Measurements from ENCODE around the gene PLPPR2. TPM values are rescaled to one million over a fixed set of nuclear protein-coding genes. Genes with fewer than 3 reads are reported as not detected.
A peak's percentile ranks its signal among the peaks of the same experiment; 100 is the strongest.

The PLPPR2 gene
- total and polyA plus RNA-seq, 4 donors = 9.1 to 35.1 (median 24.3) TPM

DNA sequence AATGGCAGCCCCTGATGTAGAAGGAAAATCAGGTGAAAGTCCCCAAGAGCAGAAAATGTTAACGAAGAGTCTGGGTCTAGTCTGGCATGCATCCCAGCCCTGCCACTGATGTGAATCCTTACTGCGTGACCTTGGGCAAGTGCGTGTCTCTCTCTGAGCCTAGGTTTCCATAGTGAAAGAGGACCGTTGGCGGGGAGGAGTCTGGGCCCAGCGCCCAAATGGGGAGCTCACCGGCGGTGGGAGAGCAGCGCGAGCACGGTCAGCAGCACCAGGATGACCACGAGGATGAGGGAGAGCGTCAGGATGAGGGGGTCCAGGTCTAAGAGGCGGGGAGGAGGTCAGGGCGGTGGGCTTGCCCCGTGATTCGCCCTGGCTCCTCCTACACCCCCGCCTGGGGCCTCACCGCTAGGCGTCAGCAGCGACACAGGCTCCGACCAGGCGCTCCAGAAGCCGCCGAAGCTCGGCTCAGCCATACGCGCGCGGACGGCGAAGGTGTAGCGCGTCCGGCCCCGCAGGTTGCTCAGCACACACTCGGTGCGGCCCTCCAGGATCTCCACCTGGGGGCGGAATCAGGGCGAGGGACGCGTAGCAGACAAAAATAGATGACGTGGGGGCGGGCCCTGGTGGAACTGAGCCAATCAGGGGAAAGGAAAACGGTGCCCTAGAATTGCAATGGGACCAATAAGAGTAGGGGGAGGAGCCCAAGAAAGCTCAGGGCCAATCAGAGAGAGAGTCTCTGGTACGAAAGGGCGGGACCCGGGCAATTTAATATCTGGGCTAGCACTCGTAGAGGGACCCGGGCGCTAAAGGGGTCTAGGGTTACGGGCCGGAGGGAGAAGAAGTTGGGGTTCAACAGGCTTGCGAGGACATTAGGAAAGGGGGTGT lies 25.7 kb downstream of the PLPPR2 start:
- WGBS, 2 donors = 2 to 3% methylated on average over 51 to 54 of the region's 54 CpGs
- Histone ChIP-seq H3K9me3 (ENCODE audit: control insufficient read depth in 4 of 4, insufficient read depth in 3 of 4, low read length in 3 of 4) (peaks cover 0 to 2% (median 0%) of the 10 kb centered on the region in 4 donors), H3K4me3 (peak overlapping the region; percentile 50), H3K36me3 (ENCODE audit: control insufficient read depth in 4 of 4, insufficient read depth in 4 of 4, low read length in 4 of 4) (peaks cover 0 to 5% (median 0%) of the 10 kb centered on the region in 4 donors), H3K27me3 (ENCODE audit: control insufficient read depth in 3 of 3, insufficient read depth in 3 of 3, low read length in 2 of 3) (peaks cover 0 to 7% (median 6%) of the 10 kb centered on the region in 3 donors), H3K9ac (ENCODE audit: insufficient read depth in 1 of 2, low read length in 2 of 2) (peak overlapping the region in 1 of 2 donors; percentile 87), H3K4me1 (ENCODE audit: control insufficient read depth in 5 of 5, insufficient read depth in 5 of 5, low read length in 5 of 5) (peaks cover 0 to 23% (median 8%) of the 10 kb centered on the region in 5 donors), H3K27ac (ENCODE audit: low read depth in 1 of 2, low read length in 1 of 2) (peak overlapping the region; percentile 62 to 89)
- TF ChIP-seq, protein P1, sequence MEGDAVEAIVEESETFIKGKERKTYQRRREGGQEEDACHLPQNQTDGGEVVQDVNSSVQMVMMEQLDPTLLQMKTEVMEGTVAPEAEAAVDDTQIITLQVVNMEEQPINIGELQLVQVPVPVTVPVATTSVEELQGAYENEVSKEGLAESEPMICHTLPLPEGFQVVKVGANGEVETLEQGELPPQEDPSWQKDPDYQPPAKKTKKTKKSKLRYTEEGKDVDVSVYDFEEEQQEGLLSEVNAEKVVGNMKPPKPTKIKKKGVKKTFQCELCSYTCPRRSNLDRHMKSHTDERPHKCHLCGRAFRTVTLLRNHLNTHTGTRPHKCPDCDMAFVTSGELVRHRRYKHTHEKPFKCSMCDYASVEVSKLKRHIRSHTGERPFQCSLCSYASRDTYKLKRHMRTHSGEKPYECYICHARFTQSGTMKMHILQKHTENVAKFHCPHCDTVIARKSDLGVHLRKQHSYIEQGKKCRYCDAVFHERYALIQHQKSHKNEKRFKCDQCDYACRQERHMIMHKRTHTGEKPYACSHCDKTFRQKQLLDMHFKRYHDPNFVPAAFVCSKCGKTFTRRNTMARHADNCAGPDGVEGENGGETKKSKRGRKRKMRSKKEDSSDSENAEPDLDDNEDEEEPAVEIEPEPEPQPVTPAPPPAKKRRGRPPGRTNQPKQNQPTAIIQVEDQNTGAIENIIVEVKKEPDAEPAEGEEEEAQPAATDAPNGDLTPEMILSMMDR (IDR thresholded peaks at IDR 0.05; ENCODE audit: control extremely low read depth, extremely low read depth) = peak; percentile 63
- peak; percentile 89 for ATAC-seq (ENCODE audit: insufficient read depth, low FRiP score)
- peak; percentile 97 to 98 (median 97) for DNase-seq

DNA sequence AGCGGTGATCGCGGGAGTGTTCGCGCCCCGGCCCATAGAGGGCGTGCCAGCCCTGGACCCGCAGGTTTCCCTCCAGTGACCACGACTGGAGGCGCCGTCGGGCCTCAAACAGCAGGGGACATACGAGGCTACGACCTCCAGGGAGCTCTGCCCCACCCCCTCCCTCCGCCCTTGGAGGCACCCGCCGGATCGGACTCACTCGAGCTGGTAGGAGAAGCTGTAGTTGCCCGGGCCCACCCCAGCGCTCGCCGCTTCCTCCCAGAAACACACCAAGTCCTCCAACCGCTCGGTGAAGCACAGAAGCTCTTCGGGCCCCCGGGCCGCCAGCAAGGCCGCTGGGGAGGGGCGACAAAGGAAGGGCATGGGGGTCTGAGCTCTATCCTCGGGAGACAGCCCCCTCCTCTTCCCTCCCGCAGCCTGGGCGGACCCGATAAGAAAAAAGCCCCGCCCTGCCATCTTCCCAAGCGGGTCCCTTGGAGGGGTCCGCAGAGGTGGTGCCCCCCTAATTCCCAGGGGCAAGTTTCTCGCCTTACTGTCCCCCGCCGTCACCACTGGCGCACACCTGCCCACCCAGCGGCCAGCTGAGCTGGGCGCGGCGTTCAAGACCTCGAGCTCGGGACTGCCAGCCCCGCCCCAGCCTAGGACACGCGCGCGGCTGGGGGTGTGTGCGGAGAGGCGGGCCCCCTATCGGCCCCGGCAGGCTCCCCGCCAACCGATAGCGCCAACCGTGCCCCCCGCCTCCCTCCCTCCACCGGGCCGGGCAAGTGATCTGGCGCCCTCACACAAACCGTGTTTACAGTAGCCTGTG lies 27.9 kb downstream of the PLPPR2 start:
- H3K36me3 ChIP-seq (ENCODE audit: control insufficient read depth in 4 of 4, insufficient read depth in 4 of 4, low read length in 4 of 4) = no peaks in the 10 kb centered on the region
- H3K27ac ChIP-seq (ENCODE audit: low read depth in 1 of 2, low read length in 1 of 2) = peak overlapping the region in 1 of 2 donors; percentile 30
- no peak for ATAC-seq (ENCODE audit: insufficient read depth, low FRiP score)
- peaks cover 0 to 7% (median 6%) of the 10 kb centered on the region in 3 donors for H3K27me3 ChIP-seq (ENCODE audit: control insufficient read depth in 3 of 3, insufficient read depth in 3 of 3, low read length in 2 of 3)
- peaks cover 0 to 2% (median 0%) of the 10 kb centered on the region in 4 donors for H3K9me3 ChIP-seq (ENCODE audit: control insufficient read depth in 4 of 4, insufficient read depth in 3 of 4, low read length in 3 of 4)
- DNase-seq = peak; percentile 26 to 53 (median 47)
- H3K9ac ChIP-seq (ENCODE audit: insufficient read depth in 1 of 2, low read length in 2 of 2) = no peak overlapping the region
- TF ChIP-seq, protein P1 (IDR thresholded peaks at IDR 0.05; ENCODE audit: control extremely low read depth, extremely low read depth) = peak; percentile 36
- WGBS, 2 donors = 1% methylated on average over 60 to 65 of the region's 65 CpGs
- H3K4me1 ChIP-seq (ENCODE audit: control insufficient read depth in 5 of 5, insufficient read depth in 5 of 5, low read length in 5 of 5) = peaks cover 0 to 23% (median 6%) of the 10 kb centered on the region in 5 donors
- peak overlapping the region; percentile 10 for H3K4me3 ChIP-seq

DNA sequence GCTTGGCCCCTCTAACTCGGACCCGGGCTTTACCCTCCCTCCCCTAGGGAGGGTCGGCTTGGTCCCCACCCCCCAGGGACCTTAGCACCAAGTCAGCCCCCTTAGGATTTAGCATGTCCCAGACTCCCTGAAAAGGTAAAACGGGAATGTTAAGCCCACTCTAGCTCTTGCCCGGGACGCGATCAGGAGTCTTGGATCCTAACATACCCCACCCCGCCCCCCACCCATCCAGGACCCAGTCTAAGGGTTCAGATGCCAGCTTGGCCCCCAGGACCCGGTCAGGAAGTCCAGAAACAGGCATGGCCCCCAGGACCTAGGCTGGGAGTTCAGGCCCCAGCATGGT lies 28.4 kb downstream of the PLPPR2 start:
- H3K9me3 ChIP-seq (ENCODE audit: control insufficient read depth in 4 of 4, insufficient read depth in 3 of 4, low read length in 3 of 4) = peaks cover 0 to 2% (median 0%) of the 10 kb centered on the region in 4 donors
- DNase-seq (peak in 1 of 3 donors; percentile 32), ATAC-seq (ENCODE audit: insufficient read depth, low FRiP score) (no peak)
- 1 to 6% methylated on average over 9 of the region's 9 CpGs for WGBS, 2 donors
- peaks cover 0 to 23% (median 6%) of the 10 kb centered on the region in 5 donors for H3K4me1 ChIP-seq (ENCODE audit: control insufficient read depth in 5 of 5, insufficient read depth in 5 of 5, low read length in 5 of 5)
- H3K4me3 ChIP-seq = peak overlapping the region; percentile 33
- H3K9ac ChIP-seq (ENCODE audit: insufficient read depth in 1 of 2, low read length in 2 of 2) = no peak overlapping the region
- TF ChIP-seq, protein P1 (IDR thresholded peaks at IDR 0.05; ENCODE audit: control extremely low read depth, extremely low read depth) = no peak
- H3K27me3 ChIP-seq (ENCODE audit: control insufficient read depth in 3 of 3, insufficient read depth in 3 of 3, low read length in 2 of 3) = peaks cover 0 to 7% (median 6%) of the 10 kb centered on the region in 3 donors
- no peaks in the 10 kb centered on the region for H3K36me3 ChIP-seq (ENCODE audit: control insufficient read depth in 4 of 4, insufficient read depth in 4 of 4, low read length in 4 of 4)
- peak overlapping the region in 1 of 2 donors; percentile 30 for H3K27ac ChIP-seq (ENCODE audit: low read depth in 1 of 2, low read length in 1 of 2)
